WTC11 (cell line): ENCODE measurements around the gene ABHD16B. TPM values are rescaled to one million over a fixed set of nuclear protein-coding genes. Genes with fewer than 3 reads are reported as not detected.
"Not testable (repeated sequence)": the region's sequence is repeated elsewhere in the genome, so short reads cannot be mapped to it uniquely, and the experiment has no call there.

Experiments used
- ATAC-seq: fragments of 200-7000 bp; cut with Tn5 transposase; 2 replicates; pipeline ENCODE4 v1.10.0; 2021; ENCODE audit warnings: mild to moderate bottlenecking, moderate library complexity
- CTCF ChIA-PET: fragments of 300-600 bp; sonication (Branson Sonifier 250); formaldehyde crosslinking; loops from one replicate; lab custom pipeline; 2021; ENCODE audit warnings: antibody characterized with exemption; lab: Charles Lee
- POLR2A ChIA-PET: fragments of 350-600 bp; sonication (Branson Sonifier 250); formaldehyde crosslinking; loops from one replicate; lab custom pipeline; 2021; ENCODE audit warnings: antibody characterized with exemption; lab: Charles Lee
- DNase-seq: peaks from one replicate; pipeline ENCODE4 v3.0.0; 2021; ENCODE audit warnings: low spot score
- H3K27ac Mint-ChIP-seq: 2 replicates; pipeline ENCODE4 v1.8.0; 2021; ENCODE audit warnings: mixed read lengths
- H3K27me3 Mint-ChIP-seq: 2 replicates; pipeline ENCODE4 v1.8.0; 2021; ENCODE audit warnings: low read depth, mild to moderate bottlenecking, moderate library complexity, mixed read lengths
- H3K36me3 Mint-ChIP-seq: 2 replicates; pipeline ENCODE4 v1.8.0; 2021; ENCODE audit warnings: mixed read lengths
- H3K4me1 Mint-ChIP-seq: 2 replicates; pipeline ENCODE4 v1.8.0; 2022; ENCODE audit warnings: mixed read lengths
- H3K4me3 Mint-ChIP-seq: 2 replicates; pipeline ENCODE4 v1.8.0; 2021; ENCODE audit warnings: mild to moderate bottlenecking, moderate library complexity, mixed read lengths
- H3K9me3 Mint-ChIP-seq: 2 replicates; pipeline ENCODE4 v1.8.0; 2021; ENCODE audit warnings: mixed read lengths
- ATF1 ChIP-seq: sonication (generic); formaldehyde crosslinking; IDR thresholded peaks from 2 replicates; pipeline ENCODE4 v1.8.1; 2023; ENCODE audit warnings: mild to moderate bottlenecking, moderate library complexity, missing genetic modification reagents
- CREM ChIP-seq: sonication (generic); formaldehyde crosslinking; IDR thresholded peaks from 2 replicates; pipeline ENCODE4 v1.8.1; 2022; ENCODE audit warnings: mild to moderate bottlenecking, missing genetic modification reagents, moderate library complexity
- ELF4 ChIP-seq: sonication (generic); formaldehyde crosslinking; IDR thresholded peaks from 2 replicates; pipeline ENCODE4 v1.8.1; 2022; ENCODE audit warnings: low read depth, mild to moderate bottlenecking, moderate library complexity, missing genetic modification reagents
- FOXJ3 ChIP-seq: sonication (generic); formaldehyde crosslinking; IDR thresholded peaks from 2 replicates; pipeline ENCODE4 v1.9.0; 2021; ENCODE audit warnings: missing genetic modification reagents, mild to moderate bottlenecking, borderline replicate concordance
- GABPB1 ChIP-seq: sonication (generic); formaldehyde crosslinking; IDR thresholded peaks from 2 replicates; pipeline ENCODE4 v1.8.1; 2023; ENCODE audit warnings: mild to moderate bottlenecking, missing genetic modification reagents
- IRF2 ChIP-seq: sonication (generic); formaldehyde crosslinking; IDR thresholded peaks from 2 replicates; pipeline ENCODE4 v1.8.0; 2022; ENCODE audit warnings: low read depth, missing genetic modification reagents, borderline replicate concordance
- MXD4 ChIP-seq: fragments of 250-450 bp; sonication (Bioruptor Pico); IDR thresholded peaks from 2 replicates; pipeline ENCODE4 v1.8.0; 2021; ENCODE audit warnings: mild to moderate bottlenecking, moderate library complexity, borderline replicate concordance
- MYBL2 ChIP-seq: sonication (generic); formaldehyde crosslinking; IDR thresholded peaks from 2 replicates; pipeline ENCODE4 v1.8.1; 2023; ENCODE audit warnings: mild to moderate bottlenecking, moderate library complexity, missing genetic modification reagents
- SOX15 ChIP-seq: fragments of 250-450 bp; sonication (Bioruptor Pico); IDR thresholded peaks from 2 replicates; pipeline ENCODE4 v1.9.0; 2021; ENCODE audit warnings: mild to moderate bottlenecking
- TEAD1 ChIP-seq: sonication (generic); formaldehyde crosslinking; IDR thresholded peaks from 2 replicates; pipeline ENCODE4 v1.8.0; 2022; ENCODE audit warnings: mild to moderate bottlenecking, missing genetic modification reagents
- TEAD4 ChIP-seq: sonication (generic); formaldehyde crosslinking; IDR thresholded peaks from 2 replicates; pipeline ENCODE4 v1.8.0; 2022; ENCODE audit warnings: mild to moderate bottlenecking, missing genetic modification reagents
- TP53 ChIP-seq: sonication (generic); formaldehyde crosslinking; IDR thresholded peaks from 2 replicates; pipeline ENCODE4 v1.8.1; 2023; ENCODE audit warnings: mild to moderate bottlenecking, missing genetic modification reagents
- ZNF396 ChIP-seq: fragments of 250-450 bp; sonication (Bioruptor Pico); IDR thresholded peaks from 2 replicates; pipeline ENCODE4 v1.8.0; 2021; ENCODE audit warnings: mild to moderate bottlenecking, moderate library complexity, borderline replicate concordance
- total RNA-seq: library from RNA; stranded (reverse); gene quantifications from 3 replicates; pipeline ENCODE4 v1.2.3, GENCODE V29; 2021
- TF ChIP-seq, protein P1 (sequence below): sonication (generic); formaldehyde crosslinking; conservative IDR thresholded peaks from 2 replicates; pipeline ENCODE4 v1.8.1; 2023; ENCODE audit warnings: mild to moderate bottlenecking, low read depth, missing genetic modification reagents, moderate library complexity
- TF ChIP-seq, protein P2 (sequence below): fragments of 250-450 bp; sonication (Bioruptor Pico); IDR thresholded peaks from 2 replicates; pipeline ENCODE4 v1.9.0; 2021; ENCODE audit warnings: moderate library complexity, mild to moderate bottlenecking, inconsistent platforms, borderline replicate concordance
- TF ChIP-seq, protein P3 (sequence below): fragments of 250-450 bp; sonication (Bioruptor Pico); IDR thresholded peaks from 2 replicates; pipeline ENCODE4 v1.9.0; 2021; ENCODE audit warnings: mild to moderate bottlenecking
- TF ChIP-seq, protein P4 (sequence below): fragments of 200-600 bp; IDR thresholded peaks from 2 replicates; pipeline ENCODE4 v1.8.0; 2022; ENCODE audit warnings: antibody characterized with exemption
- TF ChIP-seq, protein P5 (sequence below): sonication (generic); formaldehyde crosslinking; IDR thresholded peaks from 2 replicates; pipeline ENCODE4 v1.8.1; 2023; ENCODE audit warnings: mild to moderate bottlenecking, missing genetic modification reagents, borderline replicate concordance
- TF ChIP-seq, protein P6 (sequence below): sonication (generic); formaldehyde crosslinking; IDR thresholded peaks from 2 replicates; pipeline ENCODE4 v1.8.1; 2023; ENCODE audit warnings: mild to moderate bottlenecking, missing genetic modification reagents

Gene ABHD16B
- total RNA-seq, 1 experiment from 2014 or later = 0.11 TPM

DNA sequence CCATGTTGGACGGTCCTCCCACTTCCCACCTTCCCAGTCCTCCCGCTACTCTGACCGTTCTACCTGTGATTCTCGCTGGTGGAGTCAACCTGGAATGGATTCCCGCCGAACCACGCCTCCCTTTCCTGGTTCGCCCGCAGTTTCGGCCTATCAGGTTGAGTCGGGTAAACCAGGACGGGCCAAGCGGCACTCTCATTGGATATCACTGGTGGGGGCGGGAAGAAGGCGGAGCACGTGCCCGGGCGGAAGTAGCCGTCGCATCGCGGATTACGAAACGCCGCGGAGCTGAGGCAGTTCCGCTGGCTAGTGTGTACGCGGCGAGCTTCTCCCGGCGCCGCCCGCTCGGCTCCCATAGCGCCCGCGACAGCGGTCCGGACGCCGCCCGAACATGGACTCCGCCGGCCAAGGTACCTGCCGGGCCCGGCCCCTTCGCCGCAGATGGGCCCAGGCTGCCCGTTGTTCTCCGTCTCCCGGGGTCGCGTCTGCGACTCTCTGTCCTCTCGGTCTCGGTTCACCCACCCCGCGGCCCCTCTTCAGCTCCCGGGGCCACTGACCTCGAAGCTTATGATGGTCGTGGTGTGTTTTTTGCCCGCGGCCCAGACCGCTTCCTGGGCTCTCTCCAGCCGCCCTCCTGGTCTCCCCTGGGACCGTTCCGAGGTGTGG is 3.8 kb downstream of the ABHD16B start, which contains the start of gene TPD52L2 (continued):
- TF ChIP-seq, protein P1, sequence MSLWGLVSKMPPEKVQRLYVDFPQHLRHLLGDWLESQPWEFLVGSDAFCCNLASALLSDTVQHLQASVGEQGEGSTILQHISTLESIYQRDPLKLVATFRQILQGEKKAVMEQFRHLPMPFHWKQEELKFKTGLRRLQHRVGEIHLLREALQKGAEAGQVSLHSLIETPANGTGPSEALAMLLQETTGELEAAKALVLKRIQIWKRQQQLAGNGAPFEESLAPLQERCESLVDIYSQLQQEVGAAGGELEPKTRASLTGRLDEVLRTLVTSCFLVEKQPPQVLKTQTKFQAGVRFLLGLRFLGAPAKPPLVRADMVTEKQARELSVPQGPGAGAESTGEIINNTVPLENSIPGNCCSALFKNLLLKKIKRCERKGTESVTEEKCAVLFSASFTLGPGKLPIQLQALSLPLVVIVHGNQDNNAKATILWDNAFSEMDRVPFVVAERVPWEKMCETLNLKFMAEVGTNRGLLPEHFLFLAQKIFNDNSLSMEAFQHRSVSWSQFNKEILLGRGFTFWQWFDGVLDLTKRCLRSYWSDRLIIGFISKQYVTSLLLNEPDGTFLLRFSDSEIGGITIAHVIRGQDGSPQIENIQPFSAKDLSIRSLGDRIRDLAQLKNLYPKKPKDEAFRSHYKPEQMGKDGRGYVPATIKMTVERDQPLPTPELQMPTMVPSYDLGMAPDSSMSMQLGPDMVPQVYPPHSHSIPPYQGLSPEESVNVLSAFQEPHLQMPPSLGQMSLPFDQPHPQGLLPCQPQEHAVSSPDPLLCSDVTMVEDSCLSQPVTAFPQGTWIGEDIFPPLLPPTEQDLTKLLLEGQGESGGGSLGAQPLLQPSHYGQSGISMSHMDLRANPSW (CRISPR knock-in tag) = no peak
- TF ChIP-seq, protein P2, sequence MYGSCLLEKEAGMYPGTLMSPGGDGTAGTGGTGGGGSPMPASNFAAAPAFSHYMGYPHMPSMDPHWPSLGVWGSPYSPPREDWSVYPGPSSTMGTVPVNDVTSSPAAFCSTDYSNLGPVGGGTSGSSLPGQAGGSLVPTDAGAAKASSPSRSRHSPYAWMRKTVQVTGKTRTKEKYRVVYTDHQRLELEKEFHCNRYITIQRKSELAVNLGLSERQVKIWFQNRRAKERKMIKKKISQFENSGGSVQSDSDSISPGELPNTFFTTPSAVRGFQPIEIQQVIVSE (CRISPR knock-in tag) = no peak
- TF ChIP-seq ATF1 (CRISPR knock-in tag) = no peak
- no peak for TF ChIP-seq FOXJ3 (CRISPR knock-in tag)
- TF ChIP-seq IRF2 = no peak
- no peak for TF ChIP-seq TEAD1 (CRISPR knock-in tag)
- TF ChIP-seq GABPB1 (CRISPR knock-in tag) = peak; percentile 92
- TF ChIP-seq TP53 (CRISPR knock-in tag) = peak; percentile 66; the same call in 1 of the 2 replicates
- no peak for TF ChIP-seq SOX15 (CRISPR knock-in tag)
- TF ChIP-seq, protein P3, sequence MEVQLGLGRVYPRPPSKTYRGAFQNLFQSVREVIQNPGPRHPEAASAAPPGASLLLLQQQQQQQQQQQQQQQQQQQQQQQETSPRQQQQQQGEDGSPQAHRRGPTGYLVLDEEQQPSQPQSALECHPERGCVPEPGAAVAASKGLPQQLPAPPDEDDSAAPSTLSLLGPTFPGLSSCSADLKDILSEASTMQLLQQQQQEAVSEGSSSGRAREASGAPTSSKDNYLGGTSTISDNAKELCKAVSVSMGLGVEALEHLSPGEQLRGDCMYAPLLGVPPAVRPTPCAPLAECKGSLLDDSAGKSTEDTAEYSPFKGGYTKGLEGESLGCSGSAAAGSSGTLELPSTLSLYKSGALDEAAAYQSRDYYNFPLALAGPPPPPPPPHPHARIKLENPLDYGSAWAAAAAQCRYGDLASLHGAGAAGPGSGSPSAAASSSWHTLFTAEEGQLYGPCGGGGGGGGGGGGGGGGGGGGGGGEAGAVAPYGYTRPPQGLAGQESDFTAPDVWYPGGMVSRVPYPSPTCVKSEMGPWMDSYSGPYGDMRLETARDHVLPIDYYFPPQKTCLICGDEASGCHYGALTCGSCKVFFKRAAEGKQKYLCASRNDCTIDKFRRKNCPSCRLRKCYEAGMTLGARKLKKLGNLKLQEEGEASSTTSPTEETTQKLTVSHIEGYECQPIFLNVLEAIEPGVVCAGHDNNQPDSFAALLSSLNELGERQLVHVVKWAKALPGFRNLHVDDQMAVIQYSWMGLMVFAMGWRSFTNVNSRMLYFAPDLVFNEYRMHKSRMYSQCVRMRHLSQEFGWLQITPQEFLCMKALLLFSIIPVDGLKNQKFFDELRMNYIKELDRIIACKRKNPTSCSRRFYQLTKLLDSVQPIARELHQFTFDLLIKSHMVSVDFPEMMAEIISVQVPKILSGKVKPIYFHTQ (CRISPR knock-in tag) = no peak
- peak; percentile 68; the same call in 1 of the 2 replicates for TF ChIP-seq MYBL2 (CRISPR knock-in tag)
- no peak for TF ChIP-seq ELF4
- TF ChIP-seq TEAD4 (CRISPR knock-in tag) = no peak
- TF ChIP-seq, protein P4, sequence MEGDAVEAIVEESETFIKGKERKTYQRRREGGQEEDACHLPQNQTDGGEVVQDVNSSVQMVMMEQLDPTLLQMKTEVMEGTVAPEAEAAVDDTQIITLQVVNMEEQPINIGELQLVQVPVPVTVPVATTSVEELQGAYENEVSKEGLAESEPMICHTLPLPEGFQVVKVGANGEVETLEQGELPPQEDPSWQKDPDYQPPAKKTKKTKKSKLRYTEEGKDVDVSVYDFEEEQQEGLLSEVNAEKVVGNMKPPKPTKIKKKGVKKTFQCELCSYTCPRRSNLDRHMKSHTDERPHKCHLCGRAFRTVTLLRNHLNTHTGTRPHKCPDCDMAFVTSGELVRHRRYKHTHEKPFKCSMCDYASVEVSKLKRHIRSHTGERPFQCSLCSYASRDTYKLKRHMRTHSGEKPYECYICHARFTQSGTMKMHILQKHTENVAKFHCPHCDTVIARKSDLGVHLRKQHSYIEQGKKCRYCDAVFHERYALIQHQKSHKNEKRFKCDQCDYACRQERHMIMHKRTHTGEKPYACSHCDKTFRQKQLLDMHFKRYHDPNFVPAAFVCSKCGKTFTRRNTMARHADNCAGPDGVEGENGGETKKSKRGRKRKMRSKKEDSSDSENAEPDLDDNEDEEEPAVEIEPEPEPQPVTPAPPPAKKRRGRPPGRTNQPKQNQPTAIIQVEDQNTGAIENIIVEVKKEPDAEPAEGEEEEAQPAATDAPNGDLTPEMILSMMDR = no peak
- peak; percentile 96 for TF ChIP-seq CREM
- no peak for TF ChIP-seq MXD4 (CRISPR knock-in tag)
- no peak for TF ChIP-seq ZNF396
- TF ChIP-seq, protein P5, sequence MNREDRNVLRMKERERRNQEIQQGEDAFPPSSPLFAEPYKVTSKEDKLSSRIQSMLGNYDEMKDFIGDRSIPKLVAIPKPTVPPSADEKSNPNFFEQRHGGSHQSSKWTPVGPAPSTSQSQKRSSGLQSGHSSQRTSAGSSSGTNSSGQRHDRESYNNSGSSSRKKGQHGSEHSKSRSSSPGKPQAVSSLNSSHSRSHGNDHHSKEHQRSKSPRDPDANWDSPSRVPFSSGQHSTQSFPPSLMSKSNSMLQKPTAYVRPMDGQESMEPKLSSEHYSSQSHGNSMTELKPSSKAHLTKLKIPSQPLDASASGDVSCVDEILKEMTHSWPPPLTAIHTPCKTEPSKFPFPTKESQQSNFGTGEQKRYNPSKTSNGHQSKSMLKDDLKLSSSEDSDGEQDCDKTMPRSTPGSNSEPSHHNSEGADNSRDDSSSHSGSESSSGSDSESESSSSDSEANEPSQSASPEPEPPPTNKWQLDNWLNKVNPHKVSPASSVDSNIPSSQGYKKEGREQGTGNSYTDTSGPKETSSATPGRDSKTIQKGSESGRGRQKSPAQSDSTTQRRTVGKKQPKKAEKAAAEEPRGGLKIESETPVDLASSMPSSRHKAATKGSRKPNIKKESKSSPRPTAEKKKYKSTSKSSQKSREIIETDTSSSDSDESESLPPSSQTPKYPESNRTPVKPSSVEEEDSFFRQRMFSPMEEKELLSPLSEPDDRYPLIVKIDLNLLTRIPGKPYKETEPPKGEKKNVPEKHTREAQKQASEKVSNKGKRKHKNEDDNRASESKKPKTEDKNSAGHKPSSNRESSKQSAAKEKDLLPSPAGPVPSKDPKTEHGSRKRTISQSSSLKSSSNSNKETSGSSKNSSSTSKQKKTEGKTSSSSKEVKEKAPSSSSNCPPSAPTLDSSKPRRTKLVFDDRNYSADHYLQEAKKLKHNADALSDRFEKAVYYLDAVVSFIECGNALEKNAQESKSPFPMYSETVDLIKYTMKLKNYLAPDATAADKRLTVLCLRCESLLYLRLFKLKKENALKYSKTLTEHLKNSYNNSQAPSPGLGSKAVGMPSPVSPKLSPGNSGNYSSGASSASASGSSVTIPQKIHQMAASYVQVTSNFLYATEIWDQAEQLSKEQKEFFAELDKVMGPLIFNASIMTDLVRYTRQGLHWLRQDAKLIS (CRISPR knock-in tag) = no peak
- TF ChIP-seq, protein P6, sequence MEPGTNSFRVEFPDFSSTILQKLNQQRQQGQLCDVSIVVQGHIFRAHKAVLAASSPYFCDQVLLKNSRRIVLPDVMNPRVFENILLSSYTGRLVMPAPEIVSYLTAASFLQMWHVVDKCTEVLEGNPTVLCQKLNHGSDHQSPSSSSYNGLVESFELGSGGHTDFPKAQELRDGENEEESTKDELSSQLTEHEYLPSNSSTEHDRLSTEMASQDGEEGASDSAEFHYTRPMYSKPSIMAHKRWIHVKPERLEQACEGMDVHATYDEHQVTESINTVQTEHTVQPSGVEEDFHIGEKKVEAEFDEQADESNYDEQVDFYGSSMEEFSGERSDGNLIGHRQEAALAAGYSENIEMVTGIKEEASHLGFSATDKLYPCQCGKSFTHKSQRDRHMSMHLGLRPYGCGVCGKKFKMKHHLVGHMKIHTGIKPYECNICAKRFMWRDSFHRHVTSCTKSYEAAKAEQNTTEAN (CRISPR knock-in tag) = no peak; the same call in 1 of the 2 replicates

DNA sequence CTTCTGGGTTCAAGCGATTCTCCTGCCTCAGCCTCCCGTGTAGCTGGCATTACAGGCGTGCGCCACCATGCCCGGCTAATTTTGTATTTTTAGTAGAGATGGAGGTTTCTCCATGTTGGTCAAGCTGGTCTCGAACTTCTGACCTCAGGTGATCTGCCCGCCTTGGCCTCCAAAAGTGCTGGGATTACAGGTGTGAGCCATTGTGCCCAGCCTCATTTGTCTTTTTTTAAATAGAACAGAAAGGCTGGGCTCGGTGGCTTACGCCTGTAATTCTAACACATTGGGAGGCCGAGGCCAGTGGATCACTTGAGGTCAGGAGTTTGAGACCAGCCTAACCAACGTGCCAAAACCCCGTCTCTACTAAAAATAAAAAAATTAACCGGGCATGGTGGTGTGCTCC is 5.7 kb downstream of the ABHD16B start:
- DNase-seq, H3K9me3 Mint-ChIP-seq, H3K27ac Mint-ChIP-seq, H3K27me3 Mint-ChIP-seq, ATAC-seq: not testable (repeated sequence)
- ChIA-PET POLR2A (interaction anchor here (0.7 kb wide), 1 partner anchor 92 kb away, joined by 3 read pairs; no protein-coding TSS in a partner anchor), CTCF (interaction anchor here (5.6 kb wide), 1 partner anchor 92 kb away, joined by 68 read pairs; no protein-coding TSS in a partner anchor)
- H3K4me1 Mint-ChIP-seq = peaks cover 19% of the 10 kb centered on the region
- H3K36me3 Mint-ChIP-seq = peaks cover 37% of the 10 kb centered on the region
- H3K4me3 Mint-ChIP-seq = peak overlapping the region; percentile 94
